A673 (cell line): ENCODE results near the gene PDCD4.

ENCODE experiments used
- CTCF ChIP-seq: fragments of 300-800, 200-600 bp; sonication (generic); conservative IDR thresholded peaks from 2 replicates; pipeline ENCODE4 v1.5.1; 2017; ENCODE audit warnings: low read depth, mild to moderate bottlenecking, antibody characterized with exemption, low read length, moderate library complexity, mixed read lengths
- EZH2 ChIP-seq: fragments of 200-600 bp; sonication (generic); IDR thresholded peaks from 2 replicates; pipeline ENCODE4 v1.6.1; 2017; ENCODE audit warnings: borderline replicate concordance, low read depth, mild to moderate bottlenecking, mixed read lengths, antibody characterized with exemption, low read length; ENCODE audit not compliant: poor library complexity, severe bottlenecking

GRCh38 chr10:110824660-110825059 lies 47.1 kb upstream of the PDCD4 start:
- TF ChIP-seq CTCF, result no peak
- no peak for TF ChIP-seq EZH2
